HG02981 (cell line): ENCODE data around the gene PLCG1.
"Not testable (repeated sequence)": the region's sequence is repeated elsewhere in the genome, so short reads cannot be mapped to it uniquely, and the experiment has no call there.

Experiments
- ATAC-seq: cut with Tn5 transposase; IDR thresholded peaks from one replicate; pipeline ENCODE4 v1.9.1; 2021; ENCODE audit warnings: mild to moderate bottlenecking, moderate library complexity; ENCODE audit not compliant: unreplicated experiment

PLCG1 gene

DNA sequence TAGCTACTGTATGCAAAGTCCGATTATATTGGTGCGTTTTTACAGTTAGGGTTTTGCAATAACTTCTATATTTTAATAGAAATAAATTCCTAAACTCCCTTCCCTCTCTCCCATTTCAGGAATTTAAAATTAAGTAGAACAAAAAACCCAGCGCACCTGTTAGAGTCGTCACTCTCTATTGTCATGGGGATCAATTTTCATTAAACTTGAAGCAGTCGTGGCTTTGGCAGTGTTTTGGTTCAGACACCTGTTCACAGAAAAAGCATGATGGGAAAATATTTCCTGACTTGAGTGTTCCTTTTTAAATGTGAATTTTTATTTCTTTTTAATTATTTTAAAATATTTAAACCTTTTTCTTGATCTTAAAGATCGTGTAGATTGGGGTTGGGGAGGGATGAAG, 13.7 kb upstream of the PLCG1 start:
- ATAC-seq, result no peak

DNA sequence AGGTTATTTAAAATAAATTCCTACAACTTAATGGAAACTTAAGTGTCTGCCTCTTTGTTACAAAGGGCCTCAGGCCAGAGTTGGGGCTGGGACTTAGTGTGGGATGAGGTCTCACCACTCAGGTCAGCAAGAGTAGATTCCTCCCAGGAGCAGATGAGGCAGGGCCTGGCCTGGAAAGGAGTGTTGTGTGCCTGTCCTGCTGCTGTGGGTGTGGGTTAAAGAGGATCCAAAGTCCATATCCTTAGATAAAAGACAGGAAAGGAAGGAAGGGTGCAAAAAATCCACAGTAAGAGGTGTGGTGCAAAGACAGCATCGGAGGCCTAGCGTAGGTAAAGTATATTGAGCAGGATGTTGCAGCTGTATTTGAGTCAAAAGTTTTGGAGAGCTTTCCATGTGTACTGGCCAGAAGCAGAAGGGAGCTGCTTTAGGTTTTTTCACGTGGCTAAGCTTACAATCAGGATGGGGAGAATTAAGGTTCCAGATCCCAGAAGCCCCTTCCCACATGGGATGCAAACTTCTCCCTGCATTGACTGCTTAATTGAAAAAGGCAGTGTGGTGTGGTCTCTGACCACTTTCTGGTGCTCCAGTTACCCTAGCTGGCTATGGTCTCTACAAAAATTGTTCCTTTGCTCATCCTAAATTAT, 12.8 kb upstream of the PLCG1 start:
- ATAC-seq, result no peak

DNA sequence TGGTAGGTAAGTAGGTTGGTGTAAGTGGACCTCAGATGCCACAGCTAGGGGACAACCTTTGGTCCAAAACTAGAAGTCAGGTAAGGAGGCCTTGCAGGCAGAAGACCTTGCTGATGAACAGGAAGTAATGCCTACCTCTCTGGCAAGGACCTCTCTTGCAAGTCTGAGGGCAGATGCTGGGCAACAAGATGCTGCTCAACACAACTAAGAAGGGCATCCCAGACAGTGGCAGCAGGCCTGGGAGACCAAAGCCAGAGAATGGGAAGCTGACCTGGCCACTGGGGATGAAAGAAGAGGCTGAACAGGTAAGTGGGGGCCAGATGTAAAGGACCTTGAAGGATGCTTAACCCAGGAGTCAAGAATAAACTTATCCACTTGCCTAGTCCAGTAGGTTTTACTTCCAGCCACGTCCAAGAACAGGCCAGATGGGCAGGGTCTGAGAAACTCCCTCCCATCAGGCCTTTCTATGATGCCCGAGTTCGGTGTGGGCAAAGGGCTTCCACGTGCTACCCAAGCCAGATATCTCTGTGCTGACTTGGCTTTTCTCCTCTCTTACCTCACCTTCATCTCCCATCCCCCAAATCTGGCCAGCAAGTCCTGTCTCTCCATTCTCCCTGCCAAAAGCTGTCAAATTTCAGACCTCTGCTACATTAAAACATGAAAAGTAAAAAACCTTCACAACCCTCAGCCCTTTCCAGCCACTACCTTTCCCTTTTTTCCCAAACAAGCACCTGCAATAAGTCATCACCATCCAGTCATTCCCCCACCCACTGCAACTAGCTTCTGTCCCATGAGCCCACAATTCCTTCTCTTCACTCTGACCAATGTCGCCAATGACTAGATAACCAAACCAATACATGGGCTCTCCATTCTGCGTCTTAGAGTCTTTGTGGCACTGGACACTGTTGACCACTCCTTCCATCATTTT, 11.5 kb upstream of the PLCG1 start:
- ATAC-seq, result no peak

GRCh38 chr20:41126719-41127118, 10.6 kb upstream of the PLCG1 start:
- ATAC-seq, result no peak

DNA sequence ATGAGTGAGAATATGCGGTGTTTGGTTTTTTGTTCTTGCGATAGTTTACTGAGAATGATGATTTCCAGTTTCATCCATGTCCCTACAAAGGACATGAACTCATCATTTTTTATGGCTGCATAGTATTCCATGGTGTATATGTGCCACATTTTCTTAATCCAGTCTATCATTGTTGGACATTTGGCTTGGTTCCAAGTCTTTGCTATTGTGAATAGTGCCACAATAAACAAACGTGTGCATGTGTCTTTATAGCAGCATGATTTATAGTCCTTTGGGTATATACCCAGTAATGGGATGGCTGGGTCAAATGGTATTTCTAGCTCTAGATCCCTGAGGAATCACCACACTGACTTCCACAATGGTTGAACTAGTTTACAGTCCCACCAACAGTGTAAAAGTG, 9.0 kb upstream of the PLCG1 start:
- ATAC-seq, result not testable (repeated sequence)

GRCh38 chr20:41131594-41132387, 5.6 kb upstream of the PLCG1 start:
- no peak for ATAC-seq

- ATAC-seq, result not testable (repeated sequence)
Measured at GRCh38 chr20:41132388-41132775, 5.0 kb upstream of the PLCG1 start.

GRCh38 chr20:41133709-41134361, 3.5 kb upstream of the PLCG1 start:
- peak; percentile 22 for ATAC-seq

GRCh38 chr20:41134362-41135186, 2.8 kb upstream of the PLCG1 start:
- no peak for ATAC-seq

DNA sequence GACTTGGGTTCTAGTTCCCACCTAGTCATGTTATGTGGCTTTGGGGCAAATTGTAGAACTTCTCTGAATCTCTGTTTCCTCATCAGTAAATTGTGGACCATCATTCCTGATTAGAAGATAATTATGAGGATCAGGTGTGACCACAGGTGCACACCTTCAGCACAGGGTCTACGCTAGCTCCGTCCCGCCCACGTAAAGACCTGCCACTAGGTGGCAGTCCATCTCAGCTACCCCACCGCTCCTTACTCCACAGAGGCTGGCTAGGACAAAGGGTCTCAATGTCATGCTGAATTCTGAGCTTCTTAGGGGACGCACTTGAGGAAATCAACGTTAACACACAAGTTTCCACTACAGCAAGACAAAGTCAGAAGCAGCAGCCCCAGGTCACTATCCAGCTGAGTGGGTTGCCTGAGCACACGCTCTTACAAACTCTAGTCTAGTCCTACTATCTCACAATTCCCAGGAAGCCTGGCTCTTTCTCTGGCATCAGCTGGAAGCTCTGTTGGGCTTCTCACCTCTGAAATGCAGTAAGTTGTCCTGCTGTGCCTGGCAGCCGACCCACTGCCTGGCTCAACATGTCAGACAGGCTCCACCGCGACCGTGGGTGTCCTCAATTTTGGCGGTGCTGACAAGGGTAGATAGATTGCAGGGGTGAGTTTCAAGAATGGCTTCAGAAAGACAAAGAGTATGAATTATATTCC, 2.0 kb upstream of the PLCG1 start:
- no peak for ATAC-seq

- ATAC-seq, result no peak
Measured at GRCh38 chr20:41135888-41136679, 1.3 kb upstream of the PLCG1 start.

DNA sequence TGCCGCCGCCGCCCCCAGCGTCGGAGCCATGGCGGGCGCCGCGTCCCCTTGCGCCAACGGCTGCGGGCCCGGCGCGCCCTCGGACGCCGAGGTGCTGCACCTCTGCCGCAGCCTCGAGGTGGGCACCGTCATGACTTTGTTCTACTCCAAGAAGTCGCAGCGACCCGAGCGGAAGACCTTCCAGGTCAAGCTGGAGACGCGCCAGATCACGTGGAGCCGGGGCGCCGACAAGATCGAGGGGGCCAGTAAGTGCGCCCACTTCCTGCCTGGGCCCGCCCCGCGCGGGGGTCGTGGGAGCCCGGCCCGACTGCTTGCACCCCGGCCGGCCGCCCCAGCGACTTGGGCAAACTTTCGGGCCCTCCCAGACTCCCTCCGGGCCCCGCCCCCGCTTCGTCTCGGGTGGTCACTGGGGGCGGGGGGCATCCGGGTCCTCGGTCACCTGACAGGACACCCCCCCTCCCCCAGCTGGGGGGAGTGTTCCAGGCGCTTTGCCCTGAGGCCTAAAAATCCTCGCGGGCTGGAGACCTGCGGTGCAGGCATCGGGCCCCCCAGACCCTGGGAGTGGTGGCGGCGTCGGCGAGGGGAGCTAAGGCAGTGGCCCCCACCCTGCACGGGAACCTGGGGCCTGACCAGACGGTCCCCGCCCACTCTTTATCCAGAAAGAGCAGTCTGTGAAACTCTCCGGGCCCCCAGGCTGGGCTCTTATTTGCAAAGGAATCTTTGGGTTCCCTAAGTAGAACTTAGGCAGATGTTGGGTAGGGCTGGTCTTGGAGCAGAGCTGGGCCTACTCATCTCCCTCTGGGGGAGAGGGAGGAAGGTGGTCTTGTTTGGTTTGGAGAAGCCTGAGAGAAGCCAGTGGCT, 501 bp downstream of the PLCG1 start:
- peak; percentile 20 for ATAC-seq

- no peak for ATAC-seq
Measured at GRCh38 chr20:41138475-41139226, 1.3 kb downstream of the PLCG1 start.

DNA sequence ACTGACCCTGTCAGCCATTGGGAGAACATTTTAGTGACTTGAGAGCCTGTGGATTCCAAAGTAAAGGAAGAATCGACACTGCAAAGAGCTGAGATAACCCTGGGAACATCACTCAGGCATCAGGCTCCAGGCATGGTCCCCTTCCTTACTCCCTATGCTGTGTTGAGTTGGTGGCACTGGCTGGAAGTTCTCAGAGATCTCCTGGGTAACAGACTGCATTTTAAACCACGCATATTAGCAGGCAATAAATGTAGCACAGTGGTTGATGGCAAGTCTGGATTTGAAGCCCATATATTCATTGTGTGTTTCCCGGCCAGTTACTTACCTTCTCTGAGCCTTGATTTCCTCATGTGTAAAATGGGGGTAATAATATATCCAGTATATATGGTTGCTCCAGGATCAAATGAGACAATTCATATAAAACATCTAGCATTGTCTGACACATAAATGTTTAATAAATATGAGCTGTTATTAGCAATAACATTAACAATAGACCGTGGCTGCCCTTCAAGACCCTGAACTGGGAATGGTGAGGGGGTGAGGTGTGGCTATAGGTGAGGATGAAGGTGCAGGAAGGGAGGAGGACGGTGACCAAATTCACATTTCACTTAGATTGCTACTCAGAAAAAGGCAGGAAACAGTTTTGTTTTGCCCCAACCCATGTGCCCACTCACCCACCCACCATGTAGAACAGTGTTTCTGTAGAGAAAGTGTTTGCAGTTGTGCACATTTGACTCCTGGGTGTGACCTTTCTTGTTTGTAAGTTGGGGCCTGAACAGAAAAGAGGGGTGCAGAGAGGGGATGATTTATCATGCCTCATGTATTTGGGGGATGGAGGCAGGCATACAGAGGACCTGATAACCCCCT, 2.1 kb downstream of the PLCG1 start:
- ATAC-seq, result no peak

GRCh38 chr20:41140226-41141133, 3.1 kb downstream of the PLCG1 start:
- ATAC-seq, result no peak
